Karpas-422 (cell line): Measurements from ENCODE around the gene LRRN4CL. TPM values are rescaled to one million over a fixed set of nuclear protein-coding genes. Genes with fewer than 3 reads are reported as not detected.
A peak's percentile ranks its signal among the peaks of the same experiment; 100 is the strongest.

ENCODE experiments used
- DNase-seq: peaks from one replicate; pipeline ENCODE4 v3.0.0-alpha.2; 2015
- H2AFZ ChIP-seq: fragments of 200-600 bp; sonication (generic); 2 replicates; pipeline ENCODE4 v1.6.1; 2014; ENCODE audit warnings: antibody characterized with exemption, low read length, mixed read lengths
- H3K27ac ChIP-seq: fragments of 200-600 bp; sonication (generic); 2 replicates; pipeline ENCODE4 v1.5.1; 2014; ENCODE audit warnings: mild to moderate bottlenecking, low read length, moderate library complexity
- H3K27me3 ChIP-seq: fragments of 200-600 bp; sonication (generic); 2 replicates; pipeline ENCODE4 v1.6.1; 2014; ENCODE audit warnings: low read length, mixed read lengths
- H3K36me3 ChIP-seq: fragments of 200-600 bp; sonication (generic); 2 replicates; pipeline ENCODE4 v1.6.1; 2014; ENCODE audit warnings: low read length, mixed read lengths; ENCODE audit not compliant: insufficient read depth
- H3K4me1 ChIP-seq: fragments of 200-600 bp; sonication (generic); 2 replicates; pipeline ENCODE4 v1.6.1; 2014; ENCODE audit warnings: mild to moderate bottlenecking, low read length, mixed read lengths
- H3K4me2 ChIP-seq: fragments of 200-600 bp; sonication (generic); 2 replicates; pipeline ENCODE4 v1.6.1; 2014; ENCODE audit warnings: low read length, low read depth, mild to moderate bottlenecking; ENCODE audit not compliant: poor library complexity, severe bottlenecking
- H3K4me3 ChIP-seq: fragments of 200-600 bp; sonication (generic); 2 replicates; pipeline ENCODE4 v1.5.1; 2014; ENCODE audit warnings: mild to moderate bottlenecking, antibody characterized with exemption, low read length, mixed read lengths
- H3K79me2 ChIP-seq: fragments of 200-600 bp; sonication (generic); 2 replicates; pipeline ENCODE4 v1.6.1; 2014; ENCODE audit warnings: mild to moderate bottlenecking, low read length, mixed read lengths
- H3K9ac ChIP-seq: fragments of 200-600 bp; sonication (generic); 2 replicates; pipeline ENCODE4 v1.6.0; 2014; ENCODE audit warnings: low read length
- H3K9me2 ChIP-seq: fragments of 200-600 bp; sonication (generic), shearing (Covaris generic); replicated peaks from 2 replicates; pipeline ENCODE4 v1.6.0; 2014; ENCODE audit warnings: mild to moderate bottlenecking, low read length, moderate library complexity; ENCODE audit not compliant: insufficient read depth
- H3K9me3 ChIP-seq: fragments of 300-700, 200-600 bp; sonication (generic); 2 replicates; pipeline ENCODE4 v1.6.1; 2014; ENCODE audit warnings: low read length, mixed read lengths
- H4K20me1 ChIP-seq: fragments of 200-600 bp; sonication (generic); 2 replicates; pipeline ENCODE4 v1.6.1; 2014; ENCODE audit warnings: mild to moderate bottlenecking, antibody characterized with exemption, low read length, low read depth; ENCODE audit not compliant: insufficient read depth
- total RNA-seq: library from RNA; depleted of rRNA; stranded (reverse); fragments of >200 nt; shearing (Covaris generic); gene quantifications from 2 replicates; pipeline ENCODE4 v1.2.3, GENCODE V29; 2014; ENCODE audit warnings: low replicate concordance

The LRRN4CL gene
- total RNA-seq, 1 experiment from 2014 or later: 0.45 TPM

DNA sequence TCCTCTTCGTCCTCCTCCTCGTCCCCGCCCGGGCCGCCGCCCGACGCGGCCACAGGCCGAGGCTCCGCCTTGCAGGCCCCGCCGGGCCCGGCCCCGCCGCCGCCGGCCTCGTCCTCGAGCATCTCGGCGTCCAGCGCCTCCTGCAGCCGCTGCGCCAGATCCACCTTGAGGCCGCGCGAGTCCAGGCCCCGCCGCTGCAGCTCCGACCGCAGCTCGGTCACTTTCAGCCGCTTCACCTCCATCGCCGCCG is 37.5 kb upstream of the LRRN4CL start:
- no peaks in the 10 kb centered on the region for H3K9me3 ChIP-seq
- H3K27me3 ChIP-seq: no peaks in the 10 kb centered on the region
- H3K9me2 ChIP-seq: no peaks in the 10 kb centered on the region
- peaks cover 77% of the 10 kb centered on the region for H3K79me2 ChIP-seq
- DNase-seq: no peak
- H3K4me3 ChIP-seq: peak overlapping the region; percentile 89
- peak overlapping the region; percentile 94 for H3K27ac ChIP-seq
- H3K36me3 ChIP-seq: peaks cover 40% of the 10 kb centered on the region
- no peak overlapping the region for H2AFZ ChIP-seq
- peaks cover 27% of the 10 kb centered on the region for H3K4me1 ChIP-seq
- peak overlapping the region; percentile 90 for H3K9ac ChIP-seq
- H4K20me1 ChIP-seq: peaks cover 25% of the 10 kb centered on the region
- H3K4me2 ChIP-seq: peak overlapping the region; percentile 89

DNA sequence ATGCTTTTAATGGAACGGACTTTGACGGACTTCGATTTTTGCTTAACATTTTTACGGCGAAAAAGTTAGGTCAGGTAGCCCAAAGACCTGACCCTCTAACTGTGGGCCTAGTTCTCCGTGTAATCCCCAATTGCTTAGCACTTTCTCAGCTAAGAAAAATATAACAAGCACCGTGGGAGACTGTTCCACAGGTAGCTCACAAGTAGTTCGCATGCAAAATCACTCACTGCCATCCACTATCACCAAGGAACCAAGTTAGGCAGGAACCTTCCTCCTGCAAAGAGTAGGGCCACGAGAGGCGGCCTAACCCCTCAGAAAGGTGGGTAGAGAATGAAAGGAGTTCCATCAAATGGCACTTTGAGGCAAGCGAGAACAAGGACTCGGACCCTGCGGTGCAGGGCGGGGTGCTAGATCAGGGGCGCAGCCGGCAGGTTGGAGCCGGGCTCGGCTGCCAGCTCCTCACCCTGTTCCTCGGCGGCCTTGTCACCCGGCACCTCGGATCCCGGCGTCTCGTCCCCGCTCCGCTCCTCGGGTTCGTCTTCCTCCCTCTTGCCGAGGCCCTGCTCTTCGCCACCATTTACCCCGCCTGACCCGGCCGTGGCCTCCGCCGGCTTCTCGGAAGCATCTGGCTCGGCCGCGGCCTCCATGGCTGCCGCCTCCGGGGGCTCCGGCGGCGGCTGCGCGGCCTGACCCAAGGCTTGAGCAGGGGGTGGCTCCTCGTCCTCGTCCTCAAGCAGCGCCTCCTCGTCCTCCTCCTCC is 37.0 kb upstream of the LRRN4CL start:
- no peaks in the 10 kb centered on the region for H3K27me3 ChIP-seq
- DNase-seq: no peak
- peaks cover 27% of the 10 kb centered on the region for H3K4me1 ChIP-seq
- H4K20me1 ChIP-seq: peaks cover 25% of the 10 kb centered on the region
- H3K36me3 ChIP-seq: peaks cover 45% of the 10 kb centered on the region
- peak overlapping the region; percentile 94 for H3K27ac ChIP-seq
- peak overlapping the region; percentile 89 for H3K4me2 ChIP-seq
- peaks cover 79% of the 10 kb centered on the region for H3K79me2 ChIP-seq
- H3K9me2 ChIP-seq: no peaks in the 10 kb centered on the region
- no peaks in the 10 kb centered on the region for H3K9me3 ChIP-seq
- peak overlapping the region; percentile 90 for H3K9ac ChIP-seq
- peak overlapping the region; percentile 89 for H3K4me3 ChIP-seq
- H2AFZ ChIP-seq: no peak overlapping the region

DNA sequence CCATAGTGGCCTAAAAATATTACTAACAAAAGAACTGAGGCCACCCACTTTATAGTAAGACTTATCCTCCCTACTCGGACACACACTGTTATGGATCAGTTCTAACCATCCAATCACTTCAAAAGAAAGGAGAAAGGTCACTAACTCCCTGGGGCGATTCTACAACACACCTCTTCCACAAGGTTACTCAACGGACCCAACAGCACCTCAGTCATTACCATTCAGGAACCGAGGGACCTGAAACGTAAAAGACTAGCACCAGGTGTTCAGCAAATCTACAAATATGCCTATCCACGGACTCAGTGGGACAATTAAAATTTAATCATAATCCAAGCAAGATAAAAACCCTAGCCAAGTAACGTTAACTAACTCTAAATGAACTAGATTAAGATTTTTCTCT is 36.3 kb upstream of the LRRN4CL start:
- H3K36me3 ChIP-seq: peaks cover 51% of the 10 kb centered on the region
- H3K9ac ChIP-seq: peak overlapping the region; percentile 90
- peaks cover 27% of the 10 kb centered on the region for H3K4me1 ChIP-seq
- H3K4me3 ChIP-seq: peak overlapping the region; percentile 89
- H3K9me3 ChIP-seq: no peaks in the 10 kb centered on the region
- peaks cover 80% of the 10 kb centered on the region for H3K79me2 ChIP-seq
- no peaks in the 10 kb centered on the region for H3K9me2 ChIP-seq
- peak overlapping the region; percentile 89 for H3K4me2 ChIP-seq
- H2AFZ ChIP-seq: no peak overlapping the region
- DNase-seq: no peak
- H3K27me3 ChIP-seq: no peaks in the 10 kb centered on the region
- H3K27ac ChIP-seq: peak overlapping the region; percentile 94
- peaks cover 25% of the 10 kb centered on the region for H4K20me1 ChIP-seq

DNA sequence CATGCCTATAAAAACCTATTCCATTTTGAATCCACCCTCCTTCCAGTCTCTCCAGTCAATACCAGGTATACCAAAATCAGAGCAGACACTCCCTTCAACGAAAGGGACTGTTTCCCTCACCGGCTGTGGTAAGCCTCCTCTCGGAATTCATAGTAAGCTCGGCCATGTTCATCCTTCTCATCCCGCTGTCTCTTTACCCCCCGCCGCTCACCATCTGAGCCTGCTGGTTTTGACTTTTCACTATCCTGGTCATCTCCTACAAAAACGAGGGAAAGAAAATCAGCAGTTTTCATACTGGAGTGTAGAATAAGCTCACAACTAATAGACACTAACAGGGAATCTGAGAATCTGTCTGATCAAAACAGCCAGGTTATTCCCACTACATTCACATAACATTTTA is 34.8 kb upstream of the LRRN4CL start:
- Histone ChIP-seq H3K27ac (0 out of 2 replicates have a peak overlapping the region, but pooled peaks have one; percentile 94), H3K4me1 (peaks cover 17% of the 10 kb centered on the region), H3K79me2 (peaks cover 78% of the 10 kb centered on the region), H3K27me3 (no peaks in the 10 kb centered on the region), H3K9ac (peak overlapping the region; percentile 16; the same call in 1 of the 2 replicates), H3K9me2 (no peaks in the 10 kb centered on the region), H3K9me3 (no peaks in the 10 kb centered on the region), H3K4me3 (peak overlapping the region; percentile 89; the same call in 1 of the 2 replicates), H3K36me3 (peaks cover 62% of the 10 kb centered on the region), H2AFZ (no peak overlapping the region), H3K4me2 (peak overlapping the region; percentile 89), H4K20me1 (peaks cover 25% of the 10 kb centered on the region)
- DNase-seq: no peak

DNA sequence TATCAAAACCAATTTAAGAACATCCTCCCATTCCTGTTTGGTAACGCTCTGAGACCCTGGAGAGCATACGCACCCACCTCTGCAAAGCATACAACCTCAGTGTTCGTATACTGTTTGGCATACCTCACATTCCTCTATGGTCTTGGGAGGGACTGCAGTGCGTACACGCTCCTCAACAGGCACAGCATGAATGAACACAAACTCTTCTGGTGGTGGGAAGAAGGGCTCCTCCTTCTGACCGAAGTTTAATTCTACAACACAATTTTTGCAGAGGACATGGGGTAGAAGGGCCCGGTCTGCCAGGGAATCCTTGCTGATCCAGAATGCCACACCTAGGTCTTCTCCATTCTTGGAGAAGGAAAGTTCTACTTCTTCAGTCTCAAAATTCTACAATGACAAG is 32.7 kb upstream of the LRRN4CL start:
- peaks cover 77% of the 10 kb centered on the region for H3K36me3 ChIP-seq
- peaks cover 25% of the 10 kb centered on the region for H4K20me1 ChIP-seq
- peaks cover 17% of the 10 kb centered on the region for H3K4me1 ChIP-seq

DNA sequence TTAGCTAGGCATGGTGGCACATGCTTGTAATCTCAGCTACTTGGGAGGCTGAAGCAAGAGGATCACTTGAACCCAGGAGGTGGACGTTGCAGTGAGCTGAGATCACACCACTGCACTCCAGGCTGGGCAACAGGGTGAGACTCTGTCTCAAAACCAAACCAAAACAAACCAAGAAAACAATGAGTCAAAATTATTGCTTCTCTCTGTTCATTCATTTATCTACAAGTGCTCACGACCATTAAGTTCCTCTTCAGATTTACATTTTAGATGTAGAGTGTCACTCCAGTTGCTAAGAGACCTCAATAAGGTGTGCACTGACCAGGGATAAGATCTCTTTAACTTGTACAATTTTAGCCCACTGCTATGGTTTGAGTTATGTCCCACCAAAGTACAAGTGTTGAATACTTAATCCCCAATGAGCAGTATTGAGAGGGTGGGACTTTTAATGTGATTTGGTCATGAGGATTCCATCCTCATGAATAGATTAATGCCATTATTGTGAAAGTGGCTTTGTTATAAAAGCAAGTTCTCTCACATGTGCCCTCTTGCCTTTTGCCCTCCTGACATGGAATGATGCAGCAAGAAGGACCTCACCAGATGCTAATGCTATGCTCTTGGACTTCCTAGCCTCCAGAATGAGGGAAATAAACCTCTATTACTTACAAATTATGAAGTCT is 30.1 kb upstream of the LRRN4CL start:
- no peaks in the 10 kb centered on the region for H3K9me2 ChIP-seq
- H3K27ac ChIP-seq: no peak overlapping the region
- peaks cover 84% of the 10 kb centered on the region for H3K36me3 ChIP-seq
- no peak overlapping the region for H2AFZ ChIP-seq
- H3K79me2 ChIP-seq: peaks cover 62% of the 10 kb centered on the region
- H3K9me3 ChIP-seq: no peaks in the 10 kb centered on the region
- H3K9ac ChIP-seq: no peak overlapping the region
- H3K4me2 ChIP-seq: no peak overlapping the region
- peaks cover 5% of the 10 kb centered on the region for H3K4me1 ChIP-seq
- H3K27me3 ChIP-seq: no peaks in the 10 kb centered on the region
- H4K20me1 ChIP-seq: 0 out of 2 replicates have a peak, but pooled peaks cover 4% of the 10 kb centered on the region
- DNase-seq: no peak
- no peak overlapping the region for H3K4me3 ChIP-seq

More for the DNA sequence above, 32.7 kb upstream of the LRRN4CL start:
- no peak overlapping the region for H3K4me2 ChIP-seq
- H3K9me3 ChIP-seq: no peaks in the 10 kb centered on the region
- no peak overlapping the region for H3K4me3 ChIP-seq
- no peaks in the 10 kb centered on the region for H3K9me2 ChIP-seq
- H2AFZ ChIP-seq: no peak overlapping the region
- DNase-seq: no peak
- no peak overlapping the region for H3K9ac ChIP-seq
- H3K27ac ChIP-seq: no peak overlapping the region
- H3K27me3 ChIP-seq: no peaks in the 10 kb centered on the region
- H3K79me2 ChIP-seq: peaks cover 74% of the 10 kb centered on the region

DNA sequence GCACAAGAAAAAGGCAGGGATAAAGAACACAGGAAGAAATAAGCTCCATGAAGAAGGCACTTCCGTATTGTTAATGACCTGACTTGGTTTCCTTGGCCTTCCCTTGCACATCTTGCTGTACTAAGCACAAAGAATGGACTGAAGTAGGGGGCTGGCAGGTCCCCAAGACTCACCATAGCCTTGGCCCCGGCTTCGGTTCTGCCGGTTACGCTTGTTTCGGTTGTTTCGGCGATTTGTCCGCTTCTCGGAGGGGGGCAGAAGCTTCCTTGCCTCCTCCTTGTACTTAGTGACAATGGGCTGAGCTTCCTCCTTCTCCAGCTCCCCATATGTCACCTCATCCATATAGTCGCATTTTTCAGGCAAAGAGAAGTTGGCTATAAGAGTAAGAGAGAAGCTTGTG is 27.5 kb upstream of the LRRN4CL start:
- no peak overlapping the region for H2AFZ ChIP-seq
- no peak overlapping the region for H3K4me3 ChIP-seq
- H3K27me3 ChIP-seq: no peaks in the 10 kb centered on the region
- H3K9me3 ChIP-seq: no peaks in the 10 kb centered on the region
- H3K9ac ChIP-seq: no peak overlapping the region
- no peak overlapping the region for H3K4me2 ChIP-seq
- no peak for DNase-seq
- no peak overlapping the region for H3K27ac ChIP-seq
- no peaks in the 10 kb centered on the region for H4K20me1 ChIP-seq
- H3K4me1 ChIP-seq: no peaks in the 10 kb centered on the region
- H3K79me2 ChIP-seq: peaks cover 35% of the 10 kb centered on the region
- H3K36me3 ChIP-seq: peaks cover 80% of the 10 kb centered on the region
- no peaks in the 10 kb centered on the region for H3K9me2 ChIP-seq

DNA sequence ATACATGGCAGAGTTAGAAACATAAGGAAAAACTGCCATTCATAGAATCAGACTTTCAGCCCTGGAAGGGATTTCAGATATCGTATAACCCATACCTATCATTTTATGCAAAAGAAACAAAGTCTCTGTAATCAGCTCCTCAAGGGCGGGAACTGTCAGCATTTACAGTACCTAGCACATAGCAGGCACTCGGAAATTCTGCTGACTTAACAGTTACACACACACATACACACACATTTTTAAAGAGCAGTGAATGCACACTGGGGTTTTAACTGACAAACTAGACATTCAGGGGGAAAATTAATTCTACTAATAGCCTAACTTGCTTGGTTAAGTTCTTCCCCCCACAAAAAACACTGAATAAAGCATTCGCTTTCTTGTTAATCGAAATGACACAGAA is 26.9 kb upstream of the LRRN4CL start:
- no peaks in the 10 kb centered on the region for H3K9me2 ChIP-seq
- no peaks in the 10 kb centered on the region for H3K4me1 ChIP-seq
- H2AFZ ChIP-seq: no peak overlapping the region
- H3K4me2 ChIP-seq: no peak overlapping the region
- no peaks in the 10 kb centered on the region for H3K9me3 ChIP-seq
- peaks cover 77% of the 10 kb centered on the region for H3K36me3 ChIP-seq
- H3K4me3 ChIP-seq: no peak overlapping the region
- H3K27me3 ChIP-seq: no peaks in the 10 kb centered on the region
- DNase-seq: no peak
- H3K27ac ChIP-seq: no peak overlapping the region
- no peak overlapping the region for H3K9ac ChIP-seq
- peaks cover 29% of the 10 kb centered on the region for H3K79me2 ChIP-seq
- no peaks in the 10 kb centered on the region for H4K20me1 ChIP-seq
